GM10266 (cell line): ENCODE data around the gene NOS1AP.

Experiments
- DNase-seq: peaks from one replicate; pipeline ENCODE4 v3.0.0; 2012; ENCODE audit errors: extremely low spot score
- CTCF ChIP-seq: IDR thresholded peaks from 2 replicates; pipeline ENCODE4 v1.5.1; 2012; ENCODE audit warnings: mild to moderate bottlenecking, low read depth; ENCODE audit not compliant: control insufficient read depth, insufficient read depth; ENCODE audit errors: missing control alignments

NOS1AP gene

DNA sequence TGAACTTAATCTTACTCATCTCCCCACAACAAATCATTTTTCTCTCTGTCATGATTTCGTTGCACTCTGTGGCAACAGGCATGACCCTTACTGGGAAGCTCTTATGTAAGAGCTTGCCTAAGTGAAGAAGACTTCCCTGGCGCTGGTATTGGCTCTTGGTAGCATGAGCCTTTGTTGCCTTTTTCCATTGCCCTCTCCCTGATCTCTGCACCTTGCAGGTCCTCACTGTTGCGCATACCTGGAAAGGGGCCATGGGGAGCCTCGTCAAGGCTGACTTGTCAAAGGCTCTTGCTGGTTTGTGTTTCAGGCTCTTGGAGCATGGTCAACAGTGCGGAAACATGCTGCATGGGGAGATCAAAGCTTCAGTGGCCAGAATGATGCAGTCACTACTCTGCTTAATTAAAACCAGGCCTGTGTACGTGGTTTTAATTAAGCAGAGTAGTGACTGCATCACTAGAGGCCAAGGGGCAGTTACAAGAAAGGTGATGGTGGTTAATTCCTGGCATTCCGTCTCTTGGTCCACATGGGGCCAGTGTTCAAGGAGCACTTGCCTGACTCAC is 165.8 kb downstream of the NOS1AP start:
- TF ChIP-seq CTCF, result no peak
- DNase-seq, result no peak

DNA sequence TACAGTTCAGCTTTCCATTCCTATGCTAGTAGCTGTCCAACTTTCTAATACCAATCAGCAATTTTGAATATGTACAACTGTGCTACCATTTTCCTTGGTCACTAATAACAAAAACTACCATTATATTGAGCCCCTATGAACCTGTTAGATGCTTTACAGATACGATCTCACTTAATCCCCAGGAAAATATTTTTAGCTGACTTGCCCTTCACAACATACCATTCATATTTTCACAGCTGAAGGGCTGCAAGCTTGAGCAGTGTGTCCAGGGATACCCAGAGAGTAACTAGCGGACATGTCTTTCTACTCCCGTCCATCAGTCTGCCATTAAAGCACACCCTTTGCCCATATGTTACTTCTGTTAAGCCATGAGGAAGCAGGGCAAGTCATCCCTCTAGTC is 166.7 kb downstream of the NOS1AP start:
- no peak for TF ChIP-seq CTCF

GRCh38 chr1:162236618-162237017 is 167.1 kb downstream of the NOS1AP start:
- TF ChIP-seq CTCF, result no peak
- no peak for DNase-seq

More for the DNA sequence above, 166.7 kb downstream of the NOS1AP start:
- no peak for DNase-seq

DNA sequence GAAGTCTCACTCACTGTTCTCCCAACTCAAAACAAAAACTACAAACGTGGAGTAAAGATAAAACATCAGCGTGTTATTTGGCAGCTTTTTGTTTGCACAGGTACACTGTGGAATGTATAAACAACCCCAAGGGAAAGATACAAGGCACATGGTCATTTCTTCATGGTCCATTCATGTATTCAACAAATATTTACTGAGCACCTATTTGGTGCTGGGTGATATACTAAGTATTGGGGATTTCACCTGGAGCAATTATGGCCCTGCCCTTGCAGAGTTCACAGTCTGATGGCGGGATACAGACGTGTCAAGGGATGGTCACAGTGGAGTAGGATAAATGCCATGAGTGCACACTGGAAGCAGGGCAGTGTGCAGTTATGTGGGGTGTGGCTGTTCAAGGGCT is 171.1 kb downstream of the NOS1AP start:
- TF ChIP-seq CTCF, result no peak
- DNase-seq, result no peak

- TF ChIP-seq CTCF, result no peak
- DNase-seq, result no peak
Observed at GRCh38 chr1:162242804-162243203, 173.3 kb downstream of the NOS1AP start.

GRCh38 chr1:162248854-162249535 is 179.5 kb downstream of the NOS1AP start:
- TF ChIP-seq CTCF, result no peak
- DNase-seq, result no peak

DNA sequence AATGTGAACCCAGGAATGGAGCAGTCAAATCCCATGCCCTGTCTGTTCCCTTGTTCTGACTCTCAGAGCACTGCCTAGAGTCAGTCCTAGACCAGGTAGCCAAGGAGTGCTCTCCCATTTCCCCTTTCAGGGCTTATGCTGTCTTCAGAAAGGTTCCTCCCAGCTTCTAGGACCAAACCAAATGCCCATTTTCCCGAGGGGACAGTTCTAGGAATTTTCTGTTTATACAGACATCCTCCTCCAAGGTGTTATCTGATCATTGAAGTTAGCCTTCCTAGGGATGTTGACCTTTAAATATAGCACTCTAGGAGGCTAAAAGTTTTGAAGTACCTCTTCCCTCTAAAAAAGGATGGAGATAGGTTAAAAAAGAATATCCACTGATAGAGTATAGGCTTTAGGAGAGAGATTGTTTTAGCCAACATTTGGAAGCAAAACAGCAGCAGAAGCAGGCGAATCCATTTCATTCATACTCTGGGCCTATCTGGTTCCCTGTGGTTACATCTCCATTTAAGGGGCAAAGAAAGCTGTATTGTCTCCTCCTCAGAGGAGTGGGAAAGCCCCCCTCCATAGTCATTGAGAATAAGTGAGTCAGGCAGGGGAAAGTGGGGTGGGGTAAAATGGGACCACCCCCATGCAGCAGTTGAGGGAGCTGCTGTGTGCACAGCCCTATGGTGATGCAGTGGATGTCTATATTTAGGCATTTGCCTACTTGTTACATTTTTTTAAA is 180.7 kb downstream of the NOS1AP start:
- no peak for TF ChIP-seq CTCF
- DNase-seq, result no peak
